Measurements from ENCODE around the gene PTPRN2.

DNA sequence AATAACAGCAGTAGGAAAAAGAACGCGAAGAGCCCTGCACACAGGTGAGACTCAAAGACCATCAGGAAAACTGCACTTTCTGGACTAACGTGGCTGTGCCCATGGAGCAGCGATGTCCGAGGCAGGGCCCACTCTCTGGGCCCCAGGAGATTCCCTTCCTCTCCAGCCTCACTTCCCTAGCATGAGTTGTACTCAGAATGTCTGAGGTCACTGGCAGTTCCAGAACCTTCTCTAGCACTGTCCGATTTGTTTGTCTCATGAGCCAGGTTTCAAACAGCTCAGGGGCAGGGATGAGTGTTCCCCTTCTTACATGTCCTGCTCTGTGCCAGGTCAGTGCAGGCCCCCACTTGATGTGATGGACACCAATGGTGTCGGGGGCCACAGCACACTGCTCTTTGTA, 484.2 kb downstream of the PTPRN2 start:
- TF ChIP-seq, protein P1, sequence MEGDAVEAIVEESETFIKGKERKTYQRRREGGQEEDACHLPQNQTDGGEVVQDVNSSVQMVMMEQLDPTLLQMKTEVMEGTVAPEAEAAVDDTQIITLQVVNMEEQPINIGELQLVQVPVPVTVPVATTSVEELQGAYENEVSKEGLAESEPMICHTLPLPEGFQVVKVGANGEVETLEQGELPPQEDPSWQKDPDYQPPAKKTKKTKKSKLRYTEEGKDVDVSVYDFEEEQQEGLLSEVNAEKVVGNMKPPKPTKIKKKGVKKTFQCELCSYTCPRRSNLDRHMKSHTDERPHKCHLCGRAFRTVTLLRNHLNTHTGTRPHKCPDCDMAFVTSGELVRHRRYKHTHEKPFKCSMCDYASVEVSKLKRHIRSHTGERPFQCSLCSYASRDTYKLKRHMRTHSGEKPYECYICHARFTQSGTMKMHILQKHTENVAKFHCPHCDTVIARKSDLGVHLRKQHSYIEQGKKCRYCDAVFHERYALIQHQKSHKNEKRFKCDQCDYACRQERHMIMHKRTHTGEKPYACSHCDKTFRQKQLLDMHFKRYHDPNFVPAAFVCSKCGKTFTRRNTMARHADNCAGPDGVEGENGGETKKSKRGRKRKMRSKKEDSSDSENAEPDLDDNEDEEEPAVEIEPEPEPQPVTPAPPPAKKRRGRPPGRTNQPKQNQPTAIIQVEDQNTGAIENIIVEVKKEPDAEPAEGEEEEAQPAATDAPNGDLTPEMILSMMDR (conservative IDR thresholded peaks at IDR 0.05 in 1 of 2, IDR thresholded peaks at IDR 0.05 in 1 of 2; ENCODE audit: low read depth in 1 of 2, low read length in 2 of 2): no peak
- TF ChIP-seq EZH2 (IDR thresholded peaks at IDR 0.05; ENCODE audit: low read length, missing control alignments): no peak

All from fibroblast of lung (primary cell).